Measurements from ENCODE around the gene CFAP46.
"Not testable (repeated sequence)": the region's sequence is repeated elsewhere in the genome, so short reads cannot be mapped to it uniquely, and the experiment has no call there.

The CFAP46 gene

DNA sequence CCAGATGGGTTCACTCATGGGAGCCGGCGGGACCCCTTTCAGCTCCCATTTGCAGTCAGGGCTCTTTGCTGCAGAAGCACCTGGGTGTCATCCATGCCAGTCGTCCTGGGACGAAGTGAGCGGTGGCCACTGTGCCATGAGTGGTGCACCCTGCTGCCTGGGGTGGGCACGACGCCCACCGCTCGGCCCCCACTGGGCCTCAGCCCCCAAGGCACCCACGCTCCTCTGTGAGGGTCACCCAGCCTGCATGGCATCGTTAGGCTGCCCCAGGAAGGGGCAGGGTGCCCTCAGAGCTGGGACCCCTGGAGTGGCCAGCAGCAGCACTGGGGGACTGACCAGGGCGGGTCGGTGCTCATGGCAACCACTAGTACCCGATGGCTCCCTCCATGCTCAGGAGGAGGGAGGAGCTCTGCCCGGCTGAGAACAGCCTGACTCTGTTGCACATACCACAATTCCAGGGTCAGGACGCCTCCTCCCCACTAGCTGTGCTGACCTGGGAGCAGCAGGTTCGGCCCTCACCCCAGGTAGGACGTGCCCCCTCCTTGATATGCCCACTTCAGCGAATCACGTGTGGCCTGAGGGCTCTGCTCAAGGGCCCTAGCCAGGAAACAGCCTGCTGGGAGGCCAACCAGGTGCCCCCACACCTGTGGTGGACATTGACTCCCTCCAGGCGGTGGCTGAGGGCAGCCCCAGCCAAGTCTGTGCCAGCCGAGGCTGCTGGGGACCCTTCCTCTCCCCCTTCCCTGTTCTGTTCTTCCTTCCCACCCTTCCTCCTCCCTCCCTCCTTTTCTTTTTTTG is 28.5 kb upstream of the CFAP46 start:
- Histone ChIP-seq H3K4me3 (ENCODE audit: insufficient read depth, low read length, poor library complexity, severe bottlenecking) (no peak overlapping the region), H3K27ac (ENCODE audit: low read depth, low read length) (no peak overlapping the region), H2AFZ (ENCODE audit: low read depth, low read length, severe bottlenecking) (no peak overlapping the region), H3F3A (ENCODE audit: insufficient read depth) (no peaks in the 10 kb centered on the region), H3K9me3 (ENCODE audit: insufficient read depth, low read length) (no peaks in the 10 kb centered on the region), H3K9ac (ENCODE audit: low read length) (no peak overlapping the region), H4K20me1 (ENCODE audit: low read depth, low read length) (no peaks in the 10 kb centered on the region), H3K36me3 (ENCODE audit: low read length) (no peaks in the 10 kb centered on the region), H3K9me2 (replicated peaks; ENCODE audit: insufficient read depth, low read length) (no peaks in the 10 kb centered on the region), H3K27me3 (ENCODE audit: low read length) (no peaks in the 10 kb centered on the region), H3K4me2 (ENCODE audit: low read depth, low read length, poor library complexity, severe bottlenecking) (no peak overlapping the region), H3K79me2 (ENCODE audit: insufficient read depth, low read length) (no peaks in the 10 kb centered on the region)
- TF ChIP-seq, protein P1, sequence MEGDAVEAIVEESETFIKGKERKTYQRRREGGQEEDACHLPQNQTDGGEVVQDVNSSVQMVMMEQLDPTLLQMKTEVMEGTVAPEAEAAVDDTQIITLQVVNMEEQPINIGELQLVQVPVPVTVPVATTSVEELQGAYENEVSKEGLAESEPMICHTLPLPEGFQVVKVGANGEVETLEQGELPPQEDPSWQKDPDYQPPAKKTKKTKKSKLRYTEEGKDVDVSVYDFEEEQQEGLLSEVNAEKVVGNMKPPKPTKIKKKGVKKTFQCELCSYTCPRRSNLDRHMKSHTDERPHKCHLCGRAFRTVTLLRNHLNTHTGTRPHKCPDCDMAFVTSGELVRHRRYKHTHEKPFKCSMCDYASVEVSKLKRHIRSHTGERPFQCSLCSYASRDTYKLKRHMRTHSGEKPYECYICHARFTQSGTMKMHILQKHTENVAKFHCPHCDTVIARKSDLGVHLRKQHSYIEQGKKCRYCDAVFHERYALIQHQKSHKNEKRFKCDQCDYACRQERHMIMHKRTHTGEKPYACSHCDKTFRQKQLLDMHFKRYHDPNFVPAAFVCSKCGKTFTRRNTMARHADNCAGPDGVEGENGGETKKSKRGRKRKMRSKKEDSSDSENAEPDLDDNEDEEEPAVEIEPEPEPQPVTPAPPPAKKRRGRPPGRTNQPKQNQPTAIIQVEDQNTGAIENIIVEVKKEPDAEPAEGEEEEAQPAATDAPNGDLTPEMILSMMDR (IDR thresholded peaks at IDR 0.05; ENCODE audit: insufficient read depth, low read length, poor library complexity, severe bottlenecking), result no peak
- no peak for TF ChIP-seq EZH2phosphoT487 (conservative IDR thresholded peaks at IDR 0.05; ENCODE audit: low read length)

DNA sequence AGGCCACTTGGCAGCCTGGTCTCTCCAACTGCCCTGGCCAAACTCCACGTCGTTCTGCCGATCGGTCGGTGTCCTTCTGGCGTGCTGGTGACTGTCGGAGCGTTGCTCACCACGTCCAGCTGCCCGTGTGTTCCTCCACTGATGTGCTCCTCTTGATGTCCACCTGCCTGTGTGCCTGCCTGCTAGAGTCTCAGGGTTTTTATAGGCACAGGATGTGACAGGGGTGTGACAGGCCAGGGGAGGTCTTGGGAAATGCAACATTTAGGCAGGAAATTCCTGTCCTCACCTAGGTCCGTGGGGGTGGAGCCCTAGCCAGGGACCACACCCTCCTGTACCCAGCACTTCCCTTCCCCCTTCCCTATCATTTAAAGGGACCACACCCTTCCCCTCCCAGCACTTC is 25.2 kb upstream of the CFAP46 start:
- H3K4me3 ChIP-seq (ENCODE audit: insufficient read depth, low read length, poor library complexity, severe bottlenecking), result no peak overlapping the region
- H2AFZ ChIP-seq (ENCODE audit: low read depth, low read length, severe bottlenecking), result no peak overlapping the region
- no peaks in the 10 kb centered on the region for H4K20me1 ChIP-seq (ENCODE audit: low read depth, low read length)
- TF ChIP-seq, protein P1 (IDR thresholded peaks at IDR 0.05; ENCODE audit: insufficient read depth, low read length, poor library complexity, severe bottlenecking), result no peak
- no peak for TF ChIP-seq EZH2phosphoT487 (conservative IDR thresholded peaks at IDR 0.05; ENCODE audit: low read length)
- no peaks in the 10 kb centered on the region for H3K9me2 ChIP-seq (replicated peaks; ENCODE audit: insufficient read depth, low read length)
- no peak overlapping the region for H3K27ac ChIP-seq (ENCODE audit: low read depth, low read length)
- no peaks in the 10 kb centered on the region for H3K36me3 ChIP-seq (ENCODE audit: low read length)
- H3F3A ChIP-seq (ENCODE audit: insufficient read depth), result no peaks in the 10 kb centered on the region
- no peak overlapping the region for H3K4me2 ChIP-seq (ENCODE audit: low read depth, low read length, poor library complexity, severe bottlenecking)
- H3K9ac ChIP-seq (ENCODE audit: low read length), result no peak overlapping the region
- H3K27me3 ChIP-seq (ENCODE audit: low read length), result no peaks in the 10 kb centered on the region
- H3K9me3 ChIP-seq (ENCODE audit: insufficient read depth, low read length), result no peaks in the 10 kb centered on the region
- H3K79me2 ChIP-seq (ENCODE audit: insufficient read depth, low read length), result no peaks in the 10 kb centered on the region

DNA sequence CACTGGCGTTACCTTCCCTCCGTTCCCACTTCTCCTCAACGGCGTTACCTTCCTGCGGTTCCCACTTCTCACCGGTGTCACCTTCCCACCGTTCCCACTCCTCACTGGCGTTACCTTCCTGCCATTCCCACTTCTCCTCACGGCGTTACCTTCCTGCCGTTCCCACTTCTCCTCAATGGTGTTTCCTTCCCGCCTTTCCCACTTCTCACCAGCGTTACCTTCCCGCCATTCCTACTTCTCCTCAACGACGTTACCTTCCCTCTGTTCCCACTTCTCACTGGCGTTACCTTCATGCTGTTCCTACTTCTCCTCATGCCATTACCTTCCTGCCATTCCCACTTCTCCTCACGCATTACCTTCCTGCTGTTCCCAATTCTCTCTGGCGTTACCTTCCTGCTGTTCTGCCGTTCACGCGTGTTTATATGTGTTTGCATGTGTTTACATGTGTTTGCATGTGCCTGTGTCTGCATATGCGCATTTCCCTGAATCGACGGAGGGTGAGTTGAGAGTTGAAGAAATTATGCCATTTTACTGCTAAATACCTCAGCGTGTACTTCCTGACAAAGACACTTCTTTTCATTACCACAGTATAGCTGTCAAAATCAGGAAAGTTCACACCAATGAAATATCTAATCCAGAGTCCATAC is 23.2 kb upstream of the CFAP46 start:
- Histone ChIP-seq H3K27me3 (ENCODE audit: low read length) (no peaks in the 10 kb centered on the region), H3K9ac (ENCODE audit: low read length) (no peak overlapping the region), H3K9me3 (ENCODE audit: insufficient read depth, low read length) (no peaks in the 10 kb centered on the region), H3K9me2 (replicated peaks; ENCODE audit: insufficient read depth, low read length) (no peaks in the 10 kb centered on the region), H3K36me3 (ENCODE audit: low read length) (no peaks in the 10 kb centered on the region), H3K27ac (ENCODE audit: low read depth, low read length) (no peak overlapping the region), H2AFZ (ENCODE audit: low read depth, low read length, severe bottlenecking) (no peak overlapping the region), H3K79me2 (ENCODE audit: insufficient read depth, low read length) (no peaks in the 10 kb centered on the region), H3F3A (ENCODE audit: insufficient read depth) (no peaks in the 10 kb centered on the region), H4K20me1 (ENCODE audit: low read depth, low read length) (no peaks in the 10 kb centered on the region), H3K4me2 (ENCODE audit: low read depth, low read length, poor library complexity, severe bottlenecking) (no peak overlapping the region), H3K4me3 (ENCODE audit: insufficient read depth, low read length, poor library complexity, severe bottlenecking) (no peak overlapping the region)
- TF ChIP-seq, protein P1 (IDR thresholded peaks at IDR 0.05; ENCODE audit: insufficient read depth, low read length, poor library complexity, severe bottlenecking), result no peak
- no peak for TF ChIP-seq EZH2phosphoT487 (conservative IDR thresholded peaks at IDR 0.05; ENCODE audit: low read length)

DNA sequence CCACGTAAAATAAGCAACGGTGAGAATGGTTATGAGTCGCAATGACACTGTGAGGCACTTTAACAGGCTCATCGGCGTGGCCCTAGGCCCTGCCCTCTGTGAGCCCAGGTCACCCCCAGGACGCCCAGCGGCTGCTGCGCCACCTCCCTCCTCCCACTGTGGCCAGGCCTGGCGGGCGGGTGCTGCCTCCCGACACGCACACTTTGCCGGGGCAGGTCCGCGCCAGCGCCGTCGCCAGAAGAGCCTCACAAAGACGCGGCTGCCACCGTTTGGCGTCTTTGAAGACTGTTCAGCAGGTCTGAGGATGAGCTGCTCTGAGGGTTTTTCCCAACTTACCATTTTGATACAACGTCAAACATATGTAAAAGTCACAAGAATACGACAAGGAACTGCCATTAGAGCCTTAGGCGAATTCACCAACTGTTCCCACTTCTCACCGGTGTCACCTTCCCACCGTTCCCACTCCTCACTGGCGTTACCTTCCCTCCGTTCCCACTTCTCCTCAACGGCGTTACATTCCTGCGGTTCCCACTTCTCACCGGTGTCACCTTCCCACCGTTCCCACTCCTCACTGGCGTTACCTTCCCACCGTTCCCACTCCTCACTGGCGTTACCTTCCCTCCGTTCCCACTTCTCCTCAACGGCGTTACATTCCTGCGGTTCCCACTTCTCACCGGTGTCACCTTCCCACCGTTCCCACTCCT is 22.5 kb upstream of the CFAP46 start:
- not testable (repeated sequence) for H3K9ac ChIP-seq (ENCODE audit: low read length); H4K20me1 ChIP-seq (ENCODE audit: low read depth, low read length); H2AFZ ChIP-seq (ENCODE audit: low read depth, low read length, severe bottlenecking); H3K27ac ChIP-seq (ENCODE audit: low read depth, low read length); H3K4me2 ChIP-seq (ENCODE audit: low read depth, low read length, poor library complexity, severe bottlenecking); H3F3A ChIP-seq (ENCODE audit: insufficient read depth); H3K27me3 ChIP-seq (ENCODE audit: low read length); H3K4me3 ChIP-seq (ENCODE audit: insufficient read depth, low read length, poor library complexity, severe bottlenecking); H3K79me2 ChIP-seq (ENCODE audit: insufficient read depth, low read length); H3K9me3 ChIP-seq (ENCODE audit: insufficient read depth, low read length); H3K36me3 ChIP-seq (ENCODE audit: low read length); H3K9me2 ChIP-seq (replicated peaks; ENCODE audit: insufficient read depth, low read length)

Measured in SU-DHL-6 (cell line).